NCI-H1092 treated with DMSO at 0.1 percent for 48 hours (cell line): ENCODE results near the gene TPRA1.

ENCODE experiments used
- DNase-seq: peaks from one replicate; lab custom pipeline; 2025; lab: John Stamatoyannopoulos, UW

TPRA1 gene

DNA sequence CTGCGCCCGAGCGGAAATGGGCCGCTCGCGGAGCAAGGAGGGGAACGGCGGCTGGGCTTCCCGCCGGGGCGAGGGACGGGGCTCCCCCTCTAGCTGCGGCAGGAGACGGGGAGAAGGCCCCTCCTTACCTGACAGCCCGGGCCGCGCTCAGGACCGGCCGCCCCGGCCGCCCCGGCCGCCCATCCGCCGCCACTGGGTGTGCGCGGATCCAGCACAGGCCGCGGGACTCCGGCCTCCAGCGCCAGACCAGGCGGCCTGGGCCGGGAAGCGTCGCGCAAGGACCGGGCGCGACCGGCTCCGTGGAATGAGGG lies 296 bp downstream of the TPRA1 start:
- no peak for DNase-seq

DNA sequence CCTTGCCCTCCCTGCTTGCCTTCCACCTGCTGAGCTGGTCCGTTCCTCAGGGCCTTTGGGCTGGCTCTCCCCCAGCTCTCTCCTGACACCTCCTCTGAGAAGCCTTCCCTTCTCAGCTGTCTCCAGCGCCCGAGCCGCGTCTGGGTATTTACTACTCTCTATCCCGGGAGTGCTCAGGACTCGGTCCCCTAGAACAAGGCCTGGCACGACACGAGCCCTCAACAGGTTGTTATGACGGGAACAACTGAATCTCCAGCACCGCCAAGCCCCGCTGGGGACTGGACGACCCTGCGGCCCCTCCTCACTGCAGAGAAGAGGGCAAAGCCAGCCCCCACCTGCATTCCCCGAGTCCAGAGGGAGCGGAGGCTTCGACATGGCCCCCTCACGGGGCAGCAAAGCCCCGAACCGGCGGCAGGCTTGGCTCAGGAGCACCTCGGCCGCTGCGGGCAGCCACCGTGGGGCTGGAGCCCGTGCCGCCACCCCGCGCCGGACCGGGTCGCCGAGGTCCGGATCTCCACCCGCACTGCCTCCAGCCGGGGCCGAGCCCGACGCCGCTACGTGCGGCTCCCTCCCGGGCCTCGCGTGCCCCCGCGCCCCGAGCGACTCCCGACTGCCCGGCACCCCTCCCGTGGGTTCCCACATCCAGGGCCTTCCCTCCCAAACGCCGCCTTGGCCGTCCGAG lies 792 bp downstream of the TPRA1 start:
- DNase-seq = no peak

DNA sequence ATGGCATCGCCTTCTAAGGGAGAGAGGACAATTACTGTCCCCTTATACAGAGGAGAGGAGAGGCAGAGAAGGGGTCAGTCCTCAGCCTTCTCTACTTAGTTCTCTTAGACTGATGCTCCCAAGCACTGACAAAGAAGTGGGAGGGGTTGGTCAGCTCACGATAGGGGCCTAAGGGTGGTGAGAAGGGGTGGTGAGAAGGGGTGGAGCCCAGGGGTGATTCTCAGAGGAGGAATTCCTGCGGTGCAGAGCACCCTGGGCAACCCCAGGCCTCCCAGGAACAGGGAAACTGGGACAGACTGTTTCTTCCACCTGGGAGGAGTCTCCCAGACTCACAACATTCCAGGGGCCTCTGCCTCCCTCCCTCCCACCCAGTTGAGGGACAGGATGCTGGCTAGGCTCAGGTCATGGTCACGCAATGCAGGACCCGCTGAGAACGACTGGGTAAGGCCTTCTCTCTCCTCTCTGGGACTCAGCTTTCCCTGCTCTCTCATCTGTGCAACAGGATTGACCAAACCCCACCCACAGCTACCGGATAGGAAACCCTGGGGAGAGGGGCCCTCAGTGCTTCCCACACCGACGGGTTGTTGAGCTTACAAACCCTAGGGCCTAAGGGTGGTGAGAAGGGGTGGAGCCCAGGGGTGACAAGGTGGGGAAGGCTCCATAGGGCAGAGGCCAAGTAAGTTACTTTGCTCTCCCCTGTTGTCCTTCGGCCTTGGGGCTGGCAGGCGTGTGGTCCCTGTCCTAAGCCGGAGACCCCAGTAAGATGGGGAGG lies 1.5 kb downstream of the TPRA1 start:
- no peak for DNase-seq

- no peak for DNase-seq
Observed at GRCh38 chr3:127587876-127588275, 2.7 kb downstream of the TPRA1 start.

GRCh38 chr3:127585813-127586413 lies 4.6 kb downstream of the TPRA1 start:
- no peak for DNase-seq

DNA sequence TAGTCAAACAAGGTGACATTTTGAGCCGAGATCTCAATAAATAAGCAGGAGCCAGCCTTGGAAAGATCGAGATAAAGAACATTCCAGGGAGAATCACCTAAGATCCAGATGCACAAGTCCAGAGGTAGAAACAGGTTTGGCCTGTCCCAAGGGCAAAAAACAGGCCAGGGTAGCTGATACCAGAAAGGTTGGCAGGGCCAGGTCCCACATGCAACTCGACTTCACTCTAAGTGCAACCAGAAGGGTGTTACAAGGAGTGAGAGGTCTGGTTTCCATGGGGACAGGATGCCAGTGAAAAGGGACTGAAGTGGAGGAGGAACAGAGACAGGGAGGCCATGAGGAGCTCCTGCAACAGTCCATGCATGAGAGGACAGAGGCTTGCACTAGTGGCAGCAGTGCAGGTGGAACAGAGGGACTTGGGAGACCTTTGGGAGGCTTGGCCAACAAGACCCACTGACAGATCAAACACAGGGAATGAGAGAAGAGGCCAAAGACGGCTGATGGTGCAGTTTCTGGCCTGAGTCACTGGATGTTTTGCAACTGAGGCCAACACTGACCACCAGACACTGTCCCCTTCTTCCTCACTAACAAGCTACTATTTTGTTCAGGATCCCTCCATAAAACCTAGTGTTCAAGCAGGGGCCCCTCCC lies 5.2 kb downstream of the TPRA1 start:
- DNase-seq = no peak

DNA sequence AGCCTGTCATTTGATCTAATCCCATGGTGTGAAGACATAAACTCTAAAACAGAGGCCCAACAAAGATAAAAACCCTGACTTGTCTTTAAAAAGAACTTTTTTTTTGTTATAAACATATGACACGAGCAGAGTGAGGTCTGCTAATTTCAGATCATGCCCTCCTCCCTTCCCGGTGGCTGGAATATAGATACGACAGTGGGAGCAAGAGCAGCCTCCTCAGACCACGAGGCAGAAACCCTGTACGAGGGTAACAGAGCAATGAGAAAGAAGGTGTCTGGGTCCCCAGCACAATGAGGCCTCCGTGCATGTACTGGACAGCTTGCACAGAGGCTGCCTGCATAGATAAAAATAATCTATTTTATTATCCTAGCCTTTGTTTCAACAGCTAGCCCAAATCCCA lies 5.8 kb downstream of the TPRA1 start:
- no peak for DNase-seq

GRCh38 chr3:127580327-127581060 lies 10.0 kb downstream of the TPRA1 start:
- no peak for DNase-seq

DNA sequence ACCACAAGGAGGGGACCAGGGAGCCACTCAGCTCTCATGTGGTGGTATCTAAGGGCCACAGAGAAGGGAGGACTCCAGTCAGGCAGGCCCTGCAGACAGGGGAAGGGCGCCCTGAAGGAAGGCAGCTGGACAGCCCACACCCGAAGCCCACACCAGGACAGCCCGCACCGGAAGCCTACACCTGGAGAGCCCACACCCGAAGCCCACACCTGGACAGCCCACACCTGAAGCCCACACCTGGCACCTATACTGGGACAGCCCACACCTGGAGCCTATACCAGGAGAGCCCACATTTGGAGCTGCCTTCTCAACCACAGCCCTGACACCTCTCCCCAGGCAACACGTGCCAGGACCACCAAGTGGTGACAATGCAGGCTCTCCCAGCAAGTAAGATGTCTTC lies 11.7 kb downstream of the TPRA1 start:
- DNase-seq = no peak

DNA sequence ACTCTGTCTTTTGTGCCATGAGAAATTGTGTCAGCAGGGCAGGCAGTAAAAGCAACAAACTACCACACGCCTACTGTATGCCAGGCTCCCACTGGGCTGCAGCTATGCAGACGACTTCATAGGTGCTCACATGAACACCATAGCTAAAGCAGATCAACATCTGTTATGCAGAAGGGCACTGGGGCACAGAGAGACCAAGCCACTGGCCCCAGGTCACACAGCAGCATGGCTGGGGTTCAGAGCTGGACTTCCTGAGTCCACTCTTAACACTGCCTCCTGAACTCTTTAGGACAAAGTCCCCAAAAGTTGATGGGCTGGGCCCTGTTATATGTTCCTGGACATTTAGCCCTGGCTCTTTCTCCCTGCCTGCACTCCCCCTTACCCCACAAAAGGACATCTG lies 12.4 kb downstream of the TPRA1 start:
- DNase-seq = no peak

DNA sequence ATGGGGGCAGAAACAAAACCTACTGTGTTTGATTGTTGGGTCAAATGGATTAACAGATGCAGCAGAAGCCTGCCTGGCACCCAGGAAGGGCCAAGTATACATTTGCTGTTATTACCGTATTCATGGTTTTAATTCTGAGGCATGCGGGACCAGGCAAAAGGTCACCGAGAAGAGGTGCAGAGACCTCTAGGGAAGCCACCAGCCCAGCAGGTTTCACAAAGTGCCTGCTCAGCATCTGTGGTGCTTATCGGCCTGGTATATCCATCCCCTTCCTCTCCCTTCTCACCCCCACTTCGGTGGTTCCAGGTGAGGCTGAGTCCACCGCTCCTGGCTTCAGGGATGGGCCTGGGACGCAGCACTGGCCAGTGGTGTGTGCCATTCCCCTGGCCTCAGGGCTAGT lies 13.1 kb downstream of the TPRA1 start:
- no peak for DNase-seq

GRCh38 chr3:127574880-127575878 lies 15.4 kb downstream of the TPRA1 start:
- DNase-seq = peak; percentile 77

- DNase-seq = no peak
Observed at GRCh38 chr3:127573912-127574311, 16.6 kb downstream of the TPRA1 start.

DNA sequence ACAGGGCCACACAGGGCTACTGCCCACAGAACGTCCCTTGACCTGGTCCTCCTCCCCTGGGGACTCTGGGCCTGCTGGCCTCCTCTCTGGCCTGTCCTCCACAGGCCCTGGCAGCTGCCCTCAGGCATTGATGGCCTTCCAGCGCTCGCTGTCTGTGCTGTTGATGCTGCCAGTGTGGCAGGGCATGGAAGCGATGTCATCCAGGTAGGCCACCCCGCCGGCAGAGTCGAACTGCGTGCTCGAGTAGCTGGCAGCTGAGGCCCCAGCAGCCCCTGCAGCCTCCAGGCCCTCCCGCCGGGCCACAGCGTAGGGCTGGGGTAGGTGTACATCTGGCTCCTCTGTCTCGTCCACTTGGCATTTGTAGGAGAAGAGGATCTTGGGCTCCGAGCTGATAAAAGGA lies 17.1 kb downstream of the TPRA1 start:
- DNase-seq = no peak

- no peak for DNase-seq
Observed at GRCh38 chr3:127572735-127573134, 17.8 kb downstream of the TPRA1 start.

GRCh38 chr3:127572186-127572585 lies 18.3 kb downstream of the TPRA1 start:
- no peak for DNase-seq

- DNase-seq = no peak
Observed at GRCh38 chr3:127570520-127570919, 20.0 kb downstream of the TPRA1 start.

DNA sequence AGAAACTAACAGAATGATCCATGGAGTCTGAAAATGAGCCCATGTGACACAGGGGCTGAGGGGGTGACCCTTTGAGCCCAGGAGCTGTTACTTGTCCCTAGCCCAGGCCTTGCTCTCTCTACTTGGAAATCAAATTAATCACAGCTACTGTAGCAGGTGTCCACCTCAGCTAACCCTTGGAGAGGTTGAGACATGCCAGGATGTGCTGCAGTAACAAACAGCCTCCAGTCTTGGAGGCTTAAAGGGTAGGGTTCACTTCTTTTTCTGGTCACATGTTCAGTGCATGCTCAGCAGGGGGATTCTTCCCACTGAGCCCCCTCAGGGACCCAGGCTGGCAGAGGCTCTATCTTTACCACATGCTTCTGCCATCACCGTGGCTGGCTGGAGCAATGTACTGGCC lies 21.4 kb downstream of the TPRA1 start:
- no peak for DNase-seq

DNA sequence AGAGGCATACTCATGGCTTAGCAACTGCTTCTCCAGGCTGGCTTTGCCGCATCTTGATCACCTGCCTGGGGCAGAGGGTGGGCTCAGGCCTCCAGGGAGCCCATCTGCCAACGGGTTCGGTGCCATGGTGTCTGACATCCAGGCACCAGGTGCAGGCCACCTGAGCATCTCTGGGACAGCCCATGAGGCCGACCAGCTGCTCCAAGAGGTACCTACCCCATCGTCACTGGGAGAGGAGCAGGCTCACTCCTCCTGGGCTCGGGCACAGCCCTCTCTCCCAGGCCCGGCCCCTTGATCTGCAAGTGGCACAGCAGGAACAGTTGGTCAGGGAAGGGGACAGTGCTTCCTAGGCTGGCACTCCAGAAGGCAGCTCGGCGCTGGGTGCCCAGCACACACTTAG lies 21.9 kb downstream of the TPRA1 start:
- DNase-seq = no peak

GRCh38 chr3:127566833-127567232 lies 23.7 kb downstream of the TPRA1 start:
- DNase-seq = peak; percentile 51

DNA sequence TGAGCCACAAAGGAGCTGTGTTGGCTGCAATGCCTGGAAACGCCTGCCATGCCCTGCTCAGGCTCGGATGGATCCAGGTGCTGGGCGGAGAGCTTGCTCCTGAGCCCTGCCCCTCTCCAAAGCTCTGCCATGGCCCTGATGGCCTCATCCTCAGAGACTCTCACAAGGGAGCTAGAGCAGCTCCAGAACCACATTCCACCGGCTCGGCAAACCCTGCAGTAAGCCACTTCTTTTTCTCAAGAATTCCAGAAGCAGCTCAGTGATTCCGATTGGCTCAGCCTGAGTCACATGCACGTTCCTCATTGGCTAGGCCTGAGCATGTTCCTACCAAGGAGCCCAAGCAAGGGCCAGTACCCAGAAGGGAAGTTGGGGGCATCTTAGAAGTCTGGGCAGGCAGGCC lies 24.8 kb downstream of the TPRA1 start:
- DNase-seq = no peak
